HFF-Myc (cell line): ENCODE results near the gene LTBP2.
"Not testable (repeated sequence)": the region's sequence is repeated elsewhere in the genome, so short reads cannot be mapped to it uniquely, and the experiment has no call there.

Experiments used
- DNase-seq: peaks from one replicate; pipeline ENCODE4 v3.0.0-alpha.2; 2011; ENCODE audit warnings: low read depth; ENCODE audit errors: extremely low read depth
- H3K4me3 ChIP-seq: replicated peaks from 2 replicates; pipeline ENCODE4 v1.5.1; 2011; ENCODE audit warnings: low read depth, mild to moderate bottlenecking, control low read depth, low read length
- CTCF ChIP-seq: IDR thresholded peaks from 2 replicates; pipeline ENCODE4 v1.5.1; 2012; ENCODE audit warnings: mild to moderate bottlenecking, low read depth, low read length, control low read depth; ENCODE audit errors: missing control alignments

The LTBP2 gene

GRCh38 chr14:74457565-74457895, 154.5 kb downstream of the LTBP2 start:
- no peak overlapping the region for H3K4me3 ChIP-seq
- TF ChIP-seq CTCF, result no peak
- no peak for DNase-seq

- TF ChIP-seq CTCF, result no peak
- no peak for DNase-seq
- H3K4me3 ChIP-seq, result no peak overlapping the region
These were observed 155.1 kb downstream of the LTBP2 start for GRCh38 chr14:74456684-74457564.

DNA sequence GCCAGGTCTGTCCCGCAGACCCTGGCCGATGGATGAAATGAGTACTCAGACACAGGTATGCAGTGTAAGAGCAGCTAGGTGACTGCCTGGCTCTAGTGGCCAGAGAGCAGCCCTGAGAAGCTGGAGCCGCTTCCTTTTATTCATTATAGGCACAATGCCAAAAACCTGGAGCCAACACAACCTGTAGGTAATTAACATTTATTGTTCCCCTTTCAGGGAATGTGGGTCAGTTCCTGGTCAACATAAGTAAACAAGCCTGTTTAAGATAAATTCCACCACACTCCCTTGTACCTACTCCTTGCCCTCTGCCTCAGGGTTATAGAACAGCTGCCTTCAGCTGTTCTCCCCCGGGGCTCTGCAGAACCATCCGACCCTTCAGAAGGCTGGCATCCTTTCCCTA, 157.6 kb downstream of the LTBP2 start:
- H3K4me3 ChIP-seq, DNase-seq: not testable (repeated sequence)
